Mesothelial cell of epicardium (in vitro differentiated cells): ENCODE measurements around the gene ANKS1A. TPM values are rescaled to one million over a fixed set of nuclear protein-coding genes. Genes with fewer than 3 reads are reported as not detected.

Experiments used
- DNase-seq, 2 experiments: peaks; one replicate each; pipeline ENCODE4 v3.0.0; 2021; ENCODE audit warnings: low spot score in 2 of 2; ENCODE audit not compliant: unreplicated experiment in 2 of 2
- H3K27ac Mint-ChIP-seq: 2 replicates; pipeline ENCODE4 v1.8.0; 2021; ENCODE audit warnings: mixed read lengths
- H3K27me3 Mint-ChIP-seq: 2 replicates; pipeline ENCODE4 v1.8.0; 2021; ENCODE audit warnings: low read depth, mixed read lengths
- H3K36me3 Mint-ChIP-seq: 2 replicates; pipeline ENCODE4 v1.8.0; 2021; ENCODE audit warnings: mixed read lengths
- H3K4me1 Mint-ChIP-seq: 2 replicates; pipeline ENCODE4 v1.8.0; 2021; ENCODE audit warnings: mixed read lengths
- H3K4me3 Mint-ChIP-seq: 2 replicates; pipeline ENCODE4 v1.8.0; 2021; ENCODE audit warnings: mild to moderate bottlenecking, moderate library complexity, mixed read lengths
- H3K9me3 Mint-ChIP-seq: 2 replicates; pipeline ENCODE4 v1.8.0; 2021; ENCODE audit warnings: mixed read lengths
- total RNA-seq: library from RNA; stranded (reverse); gene quantifications from 3 replicates; pipeline ENCODE4 v1.2.1, GENCODE V29; 2021
- TF ChIP-seq, protein P1 (sequence below): fragments of 200-600 bp; sonication (generic); IDR thresholded peaks from one replicate; pipeline ENCODE4 v1.5.0; 2021; ENCODE audit warnings: antibody characterized with exemption; ENCODE audit not compliant: unreplicated experiment

ANKS1A gene
- total RNA-seq, 1 donor from 2014 or later, result 30.6 TPM

DNA sequence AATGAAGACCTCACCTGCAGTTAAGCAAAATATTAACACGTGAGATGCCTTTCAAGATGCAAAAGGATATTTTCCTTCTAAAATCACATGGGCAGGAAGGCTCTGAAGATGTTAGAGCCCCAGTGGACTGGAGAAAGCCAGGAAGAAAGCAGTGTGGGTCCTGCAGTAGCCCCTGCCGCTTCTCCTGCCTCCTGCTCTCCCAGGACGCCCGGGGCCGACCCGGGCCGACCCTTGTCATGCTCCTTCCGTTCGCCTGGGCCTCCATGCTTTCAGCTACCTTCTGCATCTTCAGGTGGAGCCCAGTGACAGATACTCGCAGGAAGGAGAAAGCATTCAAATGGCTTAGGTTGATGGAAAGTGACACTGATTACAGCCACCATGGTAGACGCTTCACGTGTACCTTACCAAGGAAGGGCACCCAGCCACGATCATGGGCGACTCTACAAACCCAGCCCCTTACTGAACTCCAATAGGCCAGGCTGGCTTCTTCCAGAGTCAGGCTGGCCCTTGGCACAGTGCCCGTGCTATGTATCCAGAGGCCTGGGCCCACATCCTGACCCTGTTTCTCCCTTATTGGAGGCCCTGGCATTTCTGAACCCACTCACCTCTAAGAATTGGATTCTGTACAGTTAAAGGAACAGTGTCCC lies 183.1 kb downstream of the ANKS1A start:
- no peak overlapping the region for H3K27ac Mint-ChIP-seq

DNA sequence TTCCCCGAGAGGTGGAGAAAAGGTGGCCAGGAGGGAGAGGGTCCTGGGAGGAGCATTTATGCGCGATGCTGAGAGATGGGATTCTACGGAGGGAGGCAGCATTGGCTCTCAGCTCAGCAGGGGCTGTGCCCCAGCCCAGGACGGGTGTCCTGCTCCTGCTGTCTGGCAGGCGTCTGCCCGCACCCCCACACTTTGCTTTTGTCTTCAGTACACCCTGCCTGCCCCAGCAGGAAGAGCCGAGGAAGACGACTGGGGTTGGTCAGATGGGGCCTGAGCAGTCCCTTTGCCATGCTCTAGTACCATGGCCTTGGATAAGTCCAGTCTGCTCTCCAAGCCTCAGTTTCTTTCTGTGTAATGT lies 183.6 kb downstream of the ANKS1A start:
- Mint-ChIP-seq H3K27me3 (no peaks in the 10 kb centered on the region), H3K27ac (no peak overlapping the region)

More for the DNA sequence above, 183.1 kb downstream of the ANKS1A start:
- H3K4me1 Mint-ChIP-seq, result peaks cover 17% of the 10 kb centered on the region
- peaks cover 15% of the 10 kb centered on the region for H3K36me3 Mint-ChIP-seq
- H3K4me3 Mint-ChIP-seq, result no peak overlapping the region
- no peaks in the 10 kb centered on the region for H3K27me3 Mint-ChIP-seq
- no peak for DNase-seq
- TF ChIP-seq, protein P1, sequence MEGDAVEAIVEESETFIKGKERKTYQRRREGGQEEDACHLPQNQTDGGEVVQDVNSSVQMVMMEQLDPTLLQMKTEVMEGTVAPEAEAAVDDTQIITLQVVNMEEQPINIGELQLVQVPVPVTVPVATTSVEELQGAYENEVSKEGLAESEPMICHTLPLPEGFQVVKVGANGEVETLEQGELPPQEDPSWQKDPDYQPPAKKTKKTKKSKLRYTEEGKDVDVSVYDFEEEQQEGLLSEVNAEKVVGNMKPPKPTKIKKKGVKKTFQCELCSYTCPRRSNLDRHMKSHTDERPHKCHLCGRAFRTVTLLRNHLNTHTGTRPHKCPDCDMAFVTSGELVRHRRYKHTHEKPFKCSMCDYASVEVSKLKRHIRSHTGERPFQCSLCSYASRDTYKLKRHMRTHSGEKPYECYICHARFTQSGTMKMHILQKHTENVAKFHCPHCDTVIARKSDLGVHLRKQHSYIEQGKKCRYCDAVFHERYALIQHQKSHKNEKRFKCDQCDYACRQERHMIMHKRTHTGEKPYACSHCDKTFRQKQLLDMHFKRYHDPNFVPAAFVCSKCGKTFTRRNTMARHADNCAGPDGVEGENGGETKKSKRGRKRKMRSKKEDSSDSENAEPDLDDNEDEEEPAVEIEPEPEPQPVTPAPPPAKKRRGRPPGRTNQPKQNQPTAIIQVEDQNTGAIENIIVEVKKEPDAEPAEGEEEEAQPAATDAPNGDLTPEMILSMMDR, result no peak
- no peaks in the 10 kb centered on the region for H3K9me3 Mint-ChIP-seq

DNA sequence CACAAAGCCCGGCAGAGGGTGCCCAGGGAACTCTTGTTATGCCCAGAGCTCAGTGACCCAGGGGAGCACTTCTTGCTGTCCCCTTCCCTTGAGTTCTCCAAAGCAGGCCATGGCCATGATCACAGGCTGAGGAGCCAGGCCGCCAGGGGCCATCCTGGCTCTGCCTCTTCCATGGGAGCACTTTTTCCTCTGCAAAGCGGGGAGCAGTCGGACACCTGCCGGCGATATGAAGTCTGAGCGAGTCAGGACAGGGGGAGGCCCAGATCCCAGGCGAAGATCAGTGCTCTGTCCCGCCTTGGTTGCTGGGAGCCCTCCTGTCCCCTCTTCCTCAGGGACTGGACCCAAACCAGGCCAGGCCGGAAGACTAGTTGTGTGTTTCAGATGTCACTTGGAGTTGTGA lies 184.2 kb downstream of the ANKS1A start:
- no peak for DNase-seq
- TF ChIP-seq, protein P1, result no peak
- H3K27me3 Mint-ChIP-seq, result no peaks in the 10 kb centered on the region
- H3K27ac Mint-ChIP-seq, result no peak overlapping the region
- H3K36me3 Mint-ChIP-seq, result peaks cover 12% of the 10 kb centered on the region
- no peak overlapping the region for H3K4me3 Mint-ChIP-seq
- H3K4me1 Mint-ChIP-seq, result peaks cover 17% of the 10 kb centered on the region
- no peaks in the 10 kb centered on the region for H3K9me3 Mint-ChIP-seq

More for the DNA sequence above, 183.6 kb downstream of the ANKS1A start:
- peaks cover 17% of the 10 kb centered on the region for H3K4me1 Mint-ChIP-seq
- no peak overlapping the region for H3K4me3 Mint-ChIP-seq
- DNase-seq, result no peak
- peaks cover 12% of the 10 kb centered on the region for H3K36me3 Mint-ChIP-seq
- TF ChIP-seq, protein P1, result no peak
- no peaks in the 10 kb centered on the region for H3K9me3 Mint-ChIP-seq

DNA sequence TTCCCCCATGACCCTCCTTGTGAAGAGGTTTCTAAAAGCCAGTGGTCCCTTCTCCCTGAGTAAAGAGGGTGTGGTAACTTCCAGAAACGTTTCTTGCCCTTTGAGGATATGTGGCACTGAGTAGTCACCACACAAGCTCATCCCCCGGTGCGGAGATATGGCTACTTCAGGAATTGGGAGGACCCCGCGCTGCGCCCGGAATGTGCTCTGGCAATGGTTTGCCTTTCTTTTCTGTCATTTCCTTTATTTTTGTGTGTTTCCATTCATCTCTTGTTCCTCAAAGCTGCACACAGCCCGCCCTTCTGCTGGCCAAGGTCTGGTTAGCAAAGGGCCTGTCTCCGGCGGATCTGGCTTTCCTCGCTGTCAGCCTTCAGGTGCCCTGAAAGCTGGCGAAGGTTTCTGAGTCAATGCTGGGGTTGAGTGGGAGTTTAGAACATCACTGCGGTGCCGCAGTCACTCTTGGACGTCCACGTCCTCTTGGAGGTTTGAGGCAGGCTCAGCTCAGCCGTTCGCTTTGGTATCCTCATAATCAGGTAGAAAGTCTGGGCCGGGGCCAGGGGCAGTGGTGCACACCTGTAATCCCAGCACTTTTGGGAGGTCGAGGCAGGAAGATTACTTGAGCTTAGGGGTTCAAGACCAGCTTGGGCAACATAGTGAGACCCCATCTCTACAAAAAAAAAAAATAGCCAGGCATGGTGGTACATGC lies 184.9 kb downstream of the ANKS1A start:
- Mint-ChIP-seq H3K9me3 (no peaks in the 10 kb centered on the region), H3K4me3 (no peak overlapping the region), H3K27me3 (no peaks in the 10 kb centered on the region), H3K27ac (no peak overlapping the region), H3K36me3 (peaks cover 10% of the 10 kb centered on the region), H3K4me1 (peaks cover 13% of the 10 kb centered on the region)
- no peak for DNase-seq
- TF ChIP-seq, protein P1, result no peak

DNA sequence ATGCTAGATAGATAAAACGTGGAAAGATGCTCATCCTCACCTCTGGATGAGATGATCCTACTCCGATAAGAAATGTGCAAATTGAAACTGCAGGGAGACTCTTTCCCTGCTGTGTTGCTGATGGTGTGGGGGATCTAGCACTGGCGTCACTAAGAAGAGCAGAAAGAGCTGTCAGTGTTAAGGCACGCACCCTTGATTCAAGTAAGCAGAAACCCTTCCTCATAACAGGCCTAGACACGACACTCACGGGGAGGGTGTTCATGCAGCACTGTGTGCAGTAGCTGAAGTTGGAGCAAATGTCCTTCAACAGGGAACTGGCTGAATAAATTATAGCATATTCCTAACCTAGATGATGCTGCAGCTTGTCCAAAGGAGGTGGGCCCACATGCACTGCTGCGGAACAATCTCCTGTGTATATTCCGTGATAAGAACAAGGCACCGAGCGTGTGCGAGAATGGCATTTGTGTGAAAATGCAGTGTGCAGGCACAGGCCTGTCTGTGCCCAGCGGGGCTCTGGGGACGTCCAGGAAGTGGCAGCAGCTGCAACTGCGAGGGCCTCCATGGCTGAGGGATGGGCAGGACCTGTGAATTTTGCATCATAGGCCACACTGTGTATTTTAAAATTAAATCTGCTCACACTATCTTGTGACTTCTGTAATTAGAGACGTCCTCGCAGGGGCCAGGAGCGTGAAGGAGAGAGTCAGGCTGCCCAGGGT lies 188.1 kb downstream of the ANKS1A start:
- DNase-seq, result no peak
- H3K27ac Mint-ChIP-seq, result peak overlapping the region; percentile 22
- H3K4me3 Mint-ChIP-seq, result no peak overlapping the region
- TF ChIP-seq, protein P1, result no peak
- H3K36me3 Mint-ChIP-seq, result peaks cover 17% of the 10 kb centered on the region
- H3K4me1 Mint-ChIP-seq, result no peaks in the 10 kb centered on the region
- no peaks in the 10 kb centered on the region for H3K27me3 Mint-ChIP-seq
- no peaks in the 10 kb centered on the region for H3K9me3 Mint-ChIP-seq
